Activated CD8-positive, alpha-beta T cell treated with anti-CD3 and anti-CD28 coated beads for 36 hours (primary cell): ENCODE measurements around the gene SIGLEC5. TPM values are rescaled to one million over a fixed set of nuclear protein-coding genes. Genes with fewer than 3 reads are reported as not detected.

Source experiments
- ATAC-seq: fragments of 200-7000 bp; cut with Tn5 transposase; one replicate; pipeline ENCODE4 v1.10.0; 2021; ENCODE audit warnings: mild to moderate bottlenecking, moderate library complexity
- CTCF ChIA-PET: fragments of 350-600 bp; sonication (Branson Sonifier 250); formaldehyde crosslinking; loops from one replicate; lab custom pipeline; 2021; ENCODE audit warnings: antibody characterized with exemption; lab: Charles Lee
- POLR2A ChIA-PET: fragments of 350-600 bp; sonication (Branson Sonifier 250); formaldehyde crosslinking; loops from one replicate; lab custom pipeline; 2021; ENCODE audit warnings: antibody characterized with exemption; lab: Charles Lee
- DNase-seq: peaks from one replicate; pipeline ENCODE4 v3.0.0-alpha.2; 2020
- H3K27ac Mint-ChIP-seq: one replicate; pipeline ENCODE4 v1.8.0; 2021; ENCODE audit warnings: mild to moderate bottlenecking, mixed read lengths
- H3K27me3 Mint-ChIP-seq: one replicate; pipeline ENCODE4 v1.8.0; 2021; ENCODE audit warnings: mixed read lengths
- H3K36me3 Mint-ChIP-seq: one replicate; pipeline ENCODE4 v1.8.0; 2021; ENCODE audit warnings: low read depth, mixed read lengths
- H3K4me1 Mint-ChIP-seq: one replicate; pipeline ENCODE4 v1.8.0; 2021; ENCODE audit warnings: low read depth, mixed read lengths
- H3K4me3 Mint-ChIP-seq: one replicate; pipeline ENCODE4 v1.8.0; 2021; ENCODE audit warnings: mild to moderate bottlenecking, moderate library complexity, mixed read lengths
- H3K9me3 Mint-ChIP-seq: one replicate; pipeline ENCODE4 v1.8.0; 2021; ENCODE audit warnings: mixed read lengths
- CTCF ChIP-seq: fragments of 200-600 bp; IDR thresholded peaks from one replicate; pipeline ENCODE4 v1.8.0; 2022; ENCODE audit warnings: antibody characterized with exemption, mild to moderate bottlenecking
- intact Hi-C: fragments of 100-400 bp; cut with micrococcal nuclease; formaldehyde crosslinking; loops from one replicate; pipeline ENCODE4 v1.10.0; 2022
- total RNA-seq, 2 experiments: library from RNA; stranded (reverse); gene quantifications; one replicate each; pipeline ENCODE4 v1.2.3, GENCODE V29; 2021

Gene SIGLEC5
- total RNA-seq, 2 experiments from 2014 or later, result not detected

GRCh38 chr19:51565583-51565982 is 64.6 kb downstream of the SIGLEC5 start:
- peaks cover 5% of the 10 kb centered on the region for H3K4me1 Mint-ChIP-seq
- ATAC-seq (no peak), DNase-seq (no peak)
- no peaks in the 10 kb centered on the region for H3K9me3 Mint-ChIP-seq
- H3K36me3 Mint-ChIP-seq, result no peaks in the 10 kb centered on the region
- no peak for TF ChIP-seq CTCF
- no peak overlapping the region for H3K27ac Mint-ChIP-seq
- CTCF ChIA-PET, result interaction anchor here (0.9 to 1.7 kb wide), 2 partner anchors 50 to 105 kb away, joined by 4 to 6 read pairs; no protein-coding TSS in a partner anchor
- POLR2A ChIA-PET, result no interaction called here
- intact Hi-C loops, result no loop called here
- no peak overlapping the region for H3K4me3 Mint-ChIP-seq
- H3K27me3 Mint-ChIP-seq, result peaks cover 25% of the 10 kb centered on the region

- ChIA-PET POLR2A (no interaction called here), CTCF (interaction anchor here (0.9 to 1.7 kb wide), 2 partner anchors 49 to 105 kb away, joined by 4 to 6 read pairs; no protein-coding TSS in a partner anchor)
- no peak for TF ChIP-seq CTCF
- no peak overlapping the region for H3K4me3 Mint-ChIP-seq
- H3K9me3 Mint-ChIP-seq, result no peaks in the 10 kb centered on the region
- peaks cover 29% of the 10 kb centered on the region for H3K27me3 Mint-ChIP-seq
- no peaks in the 10 kb centered on the region for H3K36me3 Mint-ChIP-seq
- no peaks in the 10 kb centered on the region for H3K4me1 Mint-ChIP-seq
- intact Hi-C loops, result no loop called here
- DNase-seq, result no peak
- ATAC-seq, result no peak
- H3K27ac Mint-ChIP-seq, result no peak overlapping the region
Measured at GRCh38 chr19:51564791-51565190, 65.4 kb downstream of the SIGLEC5 start.

Other genes with a start within 250 kb of the SIGLEC5 start
- 1 to 10 TPM; 1.4 to 2.6 TPM for gene LIM2, start 242.4 kb downstream of the SIGLEC5 start, total RNA-seq
- not detected for gene C19orf84, start 239.8 kb downstream of the SIGLEC5 start, total RNA-seq
- under 1 TPM in 1 of 2 experiments, not detected in 1; 0.32 TPM for gene SIGLEC10, start 212.8 kb downstream of the SIGLEC5 start, total RNA-seq
- not detected for gene SIGLEC8, start 171.9 kb downstream of the SIGLEC5 start, total RNA-seq
- gene CEACAM18, start 151.9 kb downstream of the SIGLEC5 start, total RNA-seq, result not detected
- gene SIGLEC12, start 128.6 kb downstream of the SIGLEC5 start, total RNA-seq, result under 1 TPM; 0.34 to 0.43 TPM
- not detected for gene SIGLEC6, start 98.7 kb downstream of the SIGLEC5 start, total RNA-seq
- gene ZNF175, start 59.1 kb downstream of the SIGLEC5 start, total RNA-seq, result 1 to 10 TPM; 6.6 to 8.0 TPM
- not detected for gene SIGLEC14, start 16.4 kb upstream of the SIGLEC5 start, total RNA-seq
- gene SPACA6, start 62.9 kb upstream of the SIGLEC5 start, total RNA-seq, result 1 to 10 TPM; 2.4 to 4.6 TPM
- not detected for gene HAS1, start 93.6 kb upstream of the SIGLEC5 start, total RNA-seq
- gene FPR1, start 121.5 kb upstream of the SIGLEC5 start, total RNA-seq, result not detected
- not detected for gene FPR2, start 130.8 kb upstream of the SIGLEC5 start, total RNA-seq
- not detected for gene FPR3, start 164.8 kb upstream of the SIGLEC5 start, total RNA-seq